ENCODE data around the gene KLHL22. TPM values are rescaled to one million over a fixed set of nuclear protein-coding genes. Genes with fewer than 3 reads are reported as not detected.

KLHL22 gene
- total RNA-seq, 2 experiments from 2014 or later, result 24.1 to 27.7 TPM

DNA sequence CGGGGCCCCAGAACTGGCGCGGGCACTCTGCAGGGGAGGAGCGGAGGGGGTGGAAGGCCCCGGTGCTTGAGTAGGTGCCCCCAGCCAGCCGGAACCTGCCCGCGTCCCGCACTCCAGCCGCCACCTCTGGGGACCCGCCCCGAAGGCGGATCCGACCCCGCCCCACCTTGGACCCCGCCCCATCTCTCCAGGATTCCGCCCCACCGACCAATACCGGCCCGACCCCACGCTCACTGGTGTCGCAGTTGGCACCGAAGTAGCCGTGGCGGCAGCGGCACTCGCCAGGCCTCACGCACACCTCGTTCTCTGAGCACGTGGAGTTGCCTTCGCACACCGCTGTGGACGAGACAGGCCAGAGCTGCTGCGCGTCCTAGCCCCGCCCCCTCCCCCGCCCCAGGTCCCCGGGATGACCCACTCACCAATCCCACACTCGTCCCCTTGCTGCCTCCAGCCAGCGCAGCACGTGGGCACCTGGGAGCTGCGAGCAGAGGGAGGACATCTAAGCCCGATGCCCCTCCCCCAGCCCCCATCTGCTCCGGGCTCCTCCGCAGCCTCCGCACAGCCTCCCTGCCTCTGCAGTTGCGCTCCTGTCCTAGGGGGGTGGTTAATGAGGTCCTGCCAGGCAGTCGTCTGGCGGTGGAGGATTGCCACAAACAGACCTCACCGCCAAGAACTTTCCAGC lies 63.9 kb downstream of the KLHL22 start:
- Histone ChIP-seq H3K4me3 (ENCODE audit: low read length) (no peak overlapping the region), H3K36me3 (ENCODE audit: insufficient read depth, low read length) (no peaks in the 10 kb centered on the region), H3K9me3 (ENCODE audit: control insufficient read depth in 1 of 2, insufficient read depth in 1 of 2, low read length in 2 of 2) (peaks cover 0 to 13% of the 10 kb centered on the region in 2 experiments), H3K27me3 (ENCODE audit: control insufficient read depth in 1 of 2, insufficient read depth in 2 of 2, low read length in 2 of 2) (peaks cover 34 to 41% of the 10 kb centered on the region in 2 experiments), H3K27ac (ENCODE audit: low read depth in 1 of 2, low read length in 2 of 2) (no peak overlapping the region), H3K4me1 (ENCODE audit: insufficient read depth, low read length) (peaks cover 47% of the 10 kb centered on the region)
- Mint-ChIP-seq H3K27me3 (peaks cover 56% of the 10 kb centered on the region), H3K4me3 (peak overlapping the region; percentile 81), H3K9me3 (no peaks in the 10 kb centered on the region), H3K27ac (no peak overlapping the region), H3K4me1 (ENCODE audit: low read depth) (peaks cover 17% of the 10 kb centered on the region), H3K36me3 (ENCODE audit: low read depth) (no peaks in the 10 kb centered on the region)
- DNase-seq (peak in 1 of 14 experiments; percentile 29), ATAC-seq (ENCODE audit: poor library complexity) (no peak)
- ChIA-PET CTCF (interaction anchor here (1.1 kb wide), 1 partner anchor 29 kb away, joined by 3 read pairs; no protein-coding TSS in a partner anchor), POLR2A (interaction anchor here (1.1 to 6.7 kb wide), 3 partner anchors 25 to 103 kb away, joined by 3 to 67 read pairs (median 6); no protein-coding TSS in a partner anchor)
- intact Hi-C loops (cut with DNase I, micrococcal nuclease), result no loop called here
- TF ChIP-seq, protein P1, sequence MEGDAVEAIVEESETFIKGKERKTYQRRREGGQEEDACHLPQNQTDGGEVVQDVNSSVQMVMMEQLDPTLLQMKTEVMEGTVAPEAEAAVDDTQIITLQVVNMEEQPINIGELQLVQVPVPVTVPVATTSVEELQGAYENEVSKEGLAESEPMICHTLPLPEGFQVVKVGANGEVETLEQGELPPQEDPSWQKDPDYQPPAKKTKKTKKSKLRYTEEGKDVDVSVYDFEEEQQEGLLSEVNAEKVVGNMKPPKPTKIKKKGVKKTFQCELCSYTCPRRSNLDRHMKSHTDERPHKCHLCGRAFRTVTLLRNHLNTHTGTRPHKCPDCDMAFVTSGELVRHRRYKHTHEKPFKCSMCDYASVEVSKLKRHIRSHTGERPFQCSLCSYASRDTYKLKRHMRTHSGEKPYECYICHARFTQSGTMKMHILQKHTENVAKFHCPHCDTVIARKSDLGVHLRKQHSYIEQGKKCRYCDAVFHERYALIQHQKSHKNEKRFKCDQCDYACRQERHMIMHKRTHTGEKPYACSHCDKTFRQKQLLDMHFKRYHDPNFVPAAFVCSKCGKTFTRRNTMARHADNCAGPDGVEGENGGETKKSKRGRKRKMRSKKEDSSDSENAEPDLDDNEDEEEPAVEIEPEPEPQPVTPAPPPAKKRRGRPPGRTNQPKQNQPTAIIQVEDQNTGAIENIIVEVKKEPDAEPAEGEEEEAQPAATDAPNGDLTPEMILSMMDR (IDR thresholded peaks at IDR 0.05), result no peak

DNA sequence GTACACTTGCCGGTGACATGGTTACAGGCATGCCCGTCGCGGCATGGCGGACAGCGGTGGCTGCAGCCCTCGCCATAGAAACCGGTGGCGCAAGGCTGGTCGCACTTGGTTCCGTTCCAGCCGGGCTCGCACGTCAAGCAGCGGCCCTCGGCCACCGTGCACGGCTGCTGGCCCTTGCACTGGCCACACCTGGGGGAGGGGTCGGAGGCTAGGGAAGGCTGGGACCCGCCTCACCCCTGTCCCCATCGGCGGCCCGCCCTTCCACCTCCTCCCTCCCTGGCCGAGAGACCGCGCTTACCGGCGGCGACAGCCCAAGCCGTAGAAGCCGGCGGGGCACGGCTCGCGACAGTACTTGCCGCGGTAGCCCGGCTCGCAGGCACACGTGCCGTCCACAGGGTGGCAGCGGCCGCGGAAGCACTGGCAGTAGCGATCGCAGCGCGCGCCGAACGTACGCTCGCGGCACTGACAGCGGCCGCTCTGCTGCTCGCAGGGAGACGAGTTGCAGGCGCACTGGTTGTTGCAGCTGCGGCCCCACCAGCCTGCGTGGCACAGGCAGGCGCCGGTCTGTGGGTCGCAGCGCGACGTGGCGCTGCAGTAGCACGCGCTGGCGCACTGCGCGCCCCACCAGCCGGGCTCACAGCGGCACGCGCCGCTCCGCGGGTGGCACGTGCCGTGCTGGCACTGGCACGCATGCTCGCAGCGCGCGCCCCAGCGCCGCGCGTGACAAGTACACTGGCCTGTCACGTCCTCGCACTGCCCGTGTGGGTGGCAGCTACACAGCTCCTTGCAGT lies 64.7 kb downstream of the KLHL22 start:
- H3K4me3 ChIP-seq (ENCODE audit: low read length), result peak overlapping the region; percentile 78
- H3K27ac Mint-ChIP-seq, result no peak overlapping the region
- peaks cover 0 to 13% of the 10 kb centered on the region in 2 experiments for H3K9me3 ChIP-seq (ENCODE audit: control insufficient read depth in 1 of 2, insufficient read depth in 1 of 2, low read length in 2 of 2)
- H3K36me3 Mint-ChIP-seq (ENCODE audit: low read depth), result no peaks in the 10 kb centered on the region
- H3K27me3 Mint-ChIP-seq, result peaks cover 53% of the 10 kb centered on the region
- intact Hi-C loops (cut with DNase I, micrococcal nuclease), result loop anchor here in 1 of 2 experiments (1.0 kb wide), 1 partner anchor 25 kb away; no protein-coding TSS in a partner anchor
- no peaks in the 10 kb centered on the region for H3K9me3 Mint-ChIP-seq
- ChIA-PET POLR2A (interaction anchor here (1.1 to 6.7 kb wide), 4 partner anchors 25 to 102 kb away, joined by 3 to 67 read pairs (median 6); no protein-coding TSS in a partner anchor), CTCF (interaction anchor here (0.7 to 1.1 kb wide), 2 partner anchors 13 to 29 kb away, joined by 3 read pairs; no protein-coding TSS in a partner anchor)
- peaks cover 46% of the 10 kb centered on the region for H3K4me1 ChIP-seq (ENCODE audit: insufficient read depth, low read length)
- H3K4me1 Mint-ChIP-seq (ENCODE audit: low read depth), result peaks cover 17% of the 10 kb centered on the region
- no peak overlapping the region for H3K27ac ChIP-seq (ENCODE audit: low read depth in 1 of 2, low read length in 2 of 2)
- peak; percentile 45 to 88 (median 57) for DNase-seq
- no peaks in the 10 kb centered on the region for H3K36me3 ChIP-seq (ENCODE audit: insufficient read depth, low read length)
- TF ChIP-seq, protein P1 (IDR thresholded peaks at IDR 0.05), result peak; percentile 54
- peak overlapping the region; percentile 79 for H3K4me3 Mint-ChIP-seq
- H3K27me3 ChIP-seq (ENCODE audit: control insufficient read depth in 1 of 2, insufficient read depth in 2 of 2, low read length in 2 of 2), result peaks cover 34 to 40% of the 10 kb centered on the region in 2 experiments
- ATAC-seq (ENCODE audit: poor library complexity), result peak; percentile 64

DNA sequence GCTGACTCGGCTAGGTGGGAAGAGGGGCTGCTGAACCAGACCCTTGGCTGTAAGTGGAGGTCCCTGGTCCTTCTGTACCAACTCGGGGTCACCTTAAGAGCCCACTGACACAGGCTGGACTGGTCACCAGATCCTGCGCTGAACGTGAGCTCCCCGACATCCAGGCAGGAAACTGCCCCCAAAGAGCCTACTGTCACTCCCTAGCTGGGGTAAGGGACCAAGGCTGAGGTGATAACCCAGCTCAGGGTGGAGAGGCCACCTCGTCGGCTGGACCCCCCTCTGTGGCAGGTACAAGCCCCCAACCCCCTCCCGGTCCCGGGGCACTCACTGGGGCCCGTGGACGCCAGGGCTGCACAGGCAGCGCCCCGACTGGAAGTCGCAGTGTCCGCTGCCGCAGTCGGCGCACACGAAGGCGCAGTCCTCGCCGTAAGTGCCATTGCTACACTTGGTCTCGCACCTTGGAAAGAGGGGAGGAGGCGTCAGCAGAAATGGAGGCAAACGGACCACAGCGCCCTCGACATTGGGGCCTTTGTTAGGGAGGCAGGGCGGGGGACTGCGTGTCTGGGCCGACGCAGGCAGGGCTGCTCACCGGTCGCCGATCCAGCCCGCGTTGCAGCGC lies 65.4 kb downstream of the KLHL22 start:
- H3K9me3 ChIP-seq (ENCODE audit: control insufficient read depth in 1 of 2, insufficient read depth in 1 of 2, low read length in 2 of 2), result peaks cover 0 to 13% of the 10 kb centered on the region in 2 experiments
- peak overlapping the region; percentile 78 for H3K4me3 ChIP-seq (ENCODE audit: low read length)
- no peaks in the 10 kb centered on the region for H3K36me3 ChIP-seq (ENCODE audit: insufficient read depth, low read length)
- peaks cover 17% of the 10 kb centered on the region for H3K4me1 Mint-ChIP-seq (ENCODE audit: low read depth)
- H3K27ac Mint-ChIP-seq, result no peak overlapping the region
- H3K27ac ChIP-seq (ENCODE audit: low read depth in 1 of 2, low read length in 2 of 2), result no peak overlapping the region
- no peaks in the 10 kb centered on the region for H3K36me3 Mint-ChIP-seq (ENCODE audit: low read depth)
- ATAC-seq (ENCODE audit: poor library complexity), result no peak
- intact Hi-C loops (cut with DNase I, micrococcal nuclease), result loop anchor here in 1 of 2 experiments (1.0 kb wide), 1 partner anchor 26 kb away; no protein-coding TSS in a partner anchor
- ChIA-PET POLR2A (interaction anchor here (1.4 to 6.7 kb wide), 5 partner anchors 26 to 78 kb away, joined by 4 to 67 read pairs (median 6); partner anchors contain the start of gene MED15), CTCF (interaction anchor here (0.7 to 1.1 kb wide), 2 partner anchors 12 to 30 kb away, joined by 3 read pairs; no protein-coding TSS in a partner anchor)
- peaks cover 44% of the 10 kb centered on the region for H3K4me1 ChIP-seq (ENCODE audit: insufficient read depth, low read length)
- H3K9me3 Mint-ChIP-seq, result no peaks in the 10 kb centered on the region
- peak in 5 of 14 experiments; percentile 11 to 57 (median 21) for DNase-seq
- TF ChIP-seq, protein P1 (IDR thresholded peaks at IDR 0.05), result no peak
- peaks cover 46% of the 10 kb centered on the region for H3K27me3 Mint-ChIP-seq
- H3K4me3 Mint-ChIP-seq, result peak overlapping the region; percentile 79
- peaks cover 27 to 33% of the 10 kb centered on the region in 2 experiments for H3K27me3 ChIP-seq (ENCODE audit: control insufficient read depth in 1 of 2, insufficient read depth in 2 of 2, low read length in 2 of 2)
